CD1c-positive myeloid dendritic cell (primary cell): Measurements from ENCODE around the gene NKAIN4.
A peak's percentile ranks its signal among the peaks of the same experiment; 100 is the strongest.
"Not testable (repeated sequence)": the region's sequence is repeated elsewhere in the genome, so short reads cannot be mapped to it uniquely, and the experiment has no call there.

Experiments
- DNase-seq: peaks from one replicate; pipeline ENCODE4 v3.0.0-alpha.2; 2016; ENCODE audit errors: extremely low spot score

Gene NKAIN4

DNA sequence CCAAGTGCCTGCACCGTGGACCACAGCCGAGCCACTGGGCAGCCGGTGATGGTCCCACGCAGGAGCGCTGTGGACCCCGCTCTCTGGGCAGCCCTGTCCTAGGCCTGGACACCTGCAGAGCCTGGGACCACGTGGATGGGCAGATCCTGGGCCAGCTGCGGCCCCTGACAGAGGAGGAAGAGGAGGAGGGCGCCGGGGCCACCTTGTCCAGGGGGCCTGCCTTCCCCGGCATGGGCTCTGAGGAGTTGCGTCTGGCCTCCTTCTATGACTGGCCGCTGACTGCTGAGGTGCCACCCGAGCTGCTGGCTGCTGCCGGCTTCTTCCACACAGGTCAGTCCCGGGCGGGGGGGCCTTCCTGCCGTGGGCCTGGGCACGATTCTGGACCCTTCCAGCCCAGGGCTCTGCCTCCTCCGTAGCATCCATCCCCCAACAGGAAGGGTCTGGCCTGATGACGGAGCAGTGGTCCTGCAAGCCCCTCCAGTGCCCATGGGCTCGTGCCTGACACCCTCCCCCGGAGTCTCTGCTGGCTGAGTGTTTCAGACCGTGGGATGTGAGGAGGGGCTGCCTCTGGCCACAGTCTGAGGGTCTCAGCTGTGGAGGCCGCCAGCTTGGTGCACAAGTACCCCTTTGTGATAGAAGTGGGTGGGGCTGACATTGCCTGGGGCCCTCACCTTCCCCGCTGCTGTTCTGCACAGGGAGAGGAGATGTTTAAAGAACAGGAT lies 18.0 kb downstream of the NKAIN4 start:
- DNase-seq = no peak

- peak; percentile 7 for DNase-seq
Measured at GRCh38 chr20:63235399-63235983, 18.8 kb downstream of the NKAIN4 start, which contains the start of gene BIRC7. BIRC7 (plus strand) TSS chr20:63235905; CDS start chr20:63236097, 192 bp downstream.

- no peak for DNase-seq
Measured at GRCh38 chr20:63234693-63235398, 19.4 kb downstream of the NKAIN4 start.

DNA sequence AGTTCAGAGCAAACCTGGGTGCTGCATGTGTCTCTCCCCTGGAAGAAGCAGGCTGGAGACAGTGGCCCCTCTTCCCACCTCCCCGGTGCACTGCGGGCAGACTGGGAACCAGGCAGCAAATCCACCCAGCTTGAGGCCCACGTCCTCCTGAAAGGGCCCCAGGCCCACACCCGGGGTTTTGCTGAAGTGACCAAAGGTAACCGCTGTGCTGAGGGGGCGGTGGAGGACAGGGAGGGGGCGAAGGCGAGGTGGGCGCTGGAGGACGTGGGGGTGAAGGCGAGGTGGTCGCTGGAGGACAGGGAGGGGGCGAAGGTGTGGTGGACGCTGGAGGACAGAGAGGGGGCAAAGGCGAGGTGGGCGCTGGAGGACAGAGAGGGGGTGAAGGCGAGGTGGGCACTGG lies 20.3 kb downstream of the NKAIN4 start:
- no peak for DNase-seq

- no peak for DNase-seq
Measured at GRCh38 chr20:63233061-63233344, 21.3 kb downstream of the NKAIN4 start.

- DNase-seq = no peak
Measured at GRCh38 chr20:63232235-63233060, 21.8 kb downstream of the NKAIN4 start.

- DNase-seq = no peak
Measured at GRCh38 chr20:63230800-63231268, 23.4 kb downstream of the NKAIN4 start.

DNA sequence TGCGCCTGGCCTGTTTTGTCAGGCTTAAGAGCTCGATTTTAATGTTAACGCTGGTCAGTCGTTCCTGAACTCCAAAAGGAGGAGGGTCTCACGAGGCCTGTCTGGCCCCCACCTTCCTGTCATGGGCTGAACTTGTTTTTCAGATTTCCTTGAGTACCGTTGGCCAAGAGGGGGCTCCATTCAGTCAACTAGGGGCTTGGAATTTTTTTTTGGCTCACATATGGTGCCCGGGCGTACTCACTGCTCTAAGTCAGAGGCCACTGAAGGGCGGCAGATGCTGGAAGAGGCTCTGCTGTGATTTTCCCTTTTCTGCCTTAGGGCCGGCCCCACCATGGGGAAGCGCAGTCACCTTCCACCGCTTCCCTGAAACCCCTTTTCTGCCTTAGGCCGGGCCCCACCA lies 25.5 kb downstream of the NKAIN4 start:
- no peak for DNase-seq

DNA sequence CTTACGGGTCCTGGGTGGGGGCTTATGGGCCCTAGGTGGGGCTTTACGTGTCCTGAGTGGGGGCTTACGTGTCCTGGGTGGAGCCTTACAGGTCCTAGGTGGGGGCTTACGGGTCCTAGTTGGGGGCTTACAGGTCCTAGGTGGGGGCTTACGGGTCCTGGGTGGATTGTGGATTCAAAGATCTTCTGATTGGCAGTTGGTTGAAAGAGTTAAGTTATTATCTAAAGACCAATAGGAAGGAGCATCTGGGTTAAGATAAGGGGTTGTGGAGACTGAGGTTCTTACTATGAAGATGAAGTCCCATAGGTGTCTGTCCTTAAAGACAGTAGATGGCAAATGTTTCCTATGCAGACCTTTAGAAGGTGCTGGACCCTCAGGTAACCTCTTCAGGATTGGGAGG lies 27.0 kb downstream of the NKAIN4 start:
- DNase-seq = no peak

DNA sequence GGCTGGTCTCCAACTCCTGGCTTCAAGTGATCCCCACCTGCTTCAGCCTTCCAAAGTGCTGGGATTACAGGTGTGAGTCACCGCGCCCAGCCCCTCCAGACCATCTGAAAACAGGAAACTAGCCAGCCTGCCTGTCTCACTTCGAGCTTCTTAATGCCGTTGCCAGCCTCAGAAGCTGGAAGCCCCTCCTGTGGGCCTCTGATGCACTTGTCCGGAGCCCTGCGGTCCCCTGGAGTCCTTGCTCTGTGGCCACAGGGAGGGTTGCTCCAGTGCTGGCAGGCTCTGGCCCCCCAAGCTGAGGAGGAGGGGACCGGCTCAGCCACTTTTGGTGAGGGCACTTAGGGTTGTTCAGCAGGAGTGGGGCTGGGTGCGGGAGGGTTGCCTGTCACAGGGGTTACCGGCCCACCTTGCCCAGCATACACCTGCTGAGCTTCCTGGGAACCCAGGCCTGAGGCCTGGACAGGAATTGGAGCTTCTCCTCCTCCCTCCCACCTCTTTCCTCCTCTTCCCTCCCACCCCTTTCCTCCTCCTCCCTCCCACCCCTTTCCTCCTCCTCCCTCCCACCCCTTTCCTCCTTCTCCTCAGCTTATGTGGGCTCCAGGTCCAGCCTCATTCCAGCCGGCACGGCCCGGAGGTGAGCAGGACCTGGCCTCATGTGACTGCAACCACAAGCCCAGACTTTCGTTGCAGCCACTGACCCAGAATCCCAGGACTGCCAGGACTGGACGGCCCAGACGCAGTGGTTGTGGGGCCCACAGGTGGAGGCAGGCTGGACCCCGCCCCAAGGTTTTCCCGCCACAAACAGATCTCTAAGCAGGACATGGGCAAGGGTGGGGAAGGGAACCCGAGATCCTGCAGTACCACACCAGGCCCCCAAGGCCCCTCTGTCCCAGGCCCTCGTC lies 28.0 kb downstream of the NKAIN4 start:
- no peak for DNase-seq

DNA sequence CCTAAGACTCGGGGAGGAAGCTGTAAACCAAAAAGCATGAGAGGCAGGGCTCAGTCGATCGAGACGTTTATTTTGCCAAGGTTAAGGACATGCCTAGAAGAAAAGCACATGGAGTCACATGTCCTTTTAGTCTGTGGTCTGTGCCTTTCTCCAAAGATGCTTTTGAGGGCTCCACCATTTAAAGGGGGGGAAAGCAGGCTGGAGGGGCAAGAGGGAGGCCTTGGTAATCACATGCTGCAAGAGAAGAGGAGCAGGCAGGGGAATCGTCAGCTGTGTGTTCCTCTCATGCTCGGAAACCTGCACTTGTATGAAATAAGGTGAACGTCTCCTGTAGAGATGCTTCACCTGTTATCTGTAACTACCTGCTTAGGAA lies 29.2 kb downstream of the NKAIN4 start:
- DNase-seq = no peak

GRCh38 chr20:63224412-63225081 lies 29.7 kb downstream of the NKAIN4 start:
- peak; percentile 3 for DNase-seq

- no peak for DNase-seq
Measured at GRCh38 chr20:63223826-63224207, 30.4 kb downstream of the NKAIN4 start.

DNA sequence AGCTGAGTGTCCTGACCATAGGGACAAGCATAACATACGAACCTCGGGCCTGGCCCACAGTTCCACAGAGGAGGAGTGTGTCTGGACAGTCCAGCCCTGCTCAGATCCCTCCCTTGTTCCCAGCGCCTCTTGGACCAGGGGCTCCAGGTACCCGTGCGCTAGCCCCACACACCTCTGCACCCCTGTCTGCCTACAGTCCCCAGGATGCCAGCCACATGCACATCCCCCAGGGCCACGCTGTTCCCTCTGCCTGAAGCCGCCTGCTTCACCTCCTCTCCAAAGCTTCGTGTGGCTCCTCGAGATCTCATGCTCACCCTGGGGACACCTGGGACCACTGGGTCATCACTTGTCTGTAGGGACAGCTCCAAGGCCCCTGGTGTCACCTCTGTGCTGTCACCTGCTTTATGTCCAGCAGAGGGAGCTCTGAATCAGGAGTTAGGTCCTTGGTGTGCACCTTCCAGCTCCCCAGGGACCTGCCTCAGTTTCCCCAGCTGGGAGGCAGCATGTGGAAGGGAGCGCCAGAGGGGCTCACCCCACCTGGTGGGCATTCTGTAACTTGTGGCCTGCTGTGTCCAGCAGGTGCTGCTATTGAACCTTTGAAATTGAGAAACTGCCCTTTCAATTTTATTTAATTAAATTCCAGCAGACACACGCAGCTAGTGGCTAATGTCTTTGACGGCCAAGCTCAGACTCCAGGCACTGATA lies 31.0 kb downstream of the NKAIN4 start:
- peak; percentile 47 for DNase-seq

- no peak for DNase-seq
Measured at GRCh38 chr20:63222541-63222940, 31.7 kb downstream of the NKAIN4 start.

- DNase-seq = not testable (repeated sequence)
Measured at GRCh38 chr20:63221400-63222053, 32.7 kb downstream of the NKAIN4 start.

DNA sequence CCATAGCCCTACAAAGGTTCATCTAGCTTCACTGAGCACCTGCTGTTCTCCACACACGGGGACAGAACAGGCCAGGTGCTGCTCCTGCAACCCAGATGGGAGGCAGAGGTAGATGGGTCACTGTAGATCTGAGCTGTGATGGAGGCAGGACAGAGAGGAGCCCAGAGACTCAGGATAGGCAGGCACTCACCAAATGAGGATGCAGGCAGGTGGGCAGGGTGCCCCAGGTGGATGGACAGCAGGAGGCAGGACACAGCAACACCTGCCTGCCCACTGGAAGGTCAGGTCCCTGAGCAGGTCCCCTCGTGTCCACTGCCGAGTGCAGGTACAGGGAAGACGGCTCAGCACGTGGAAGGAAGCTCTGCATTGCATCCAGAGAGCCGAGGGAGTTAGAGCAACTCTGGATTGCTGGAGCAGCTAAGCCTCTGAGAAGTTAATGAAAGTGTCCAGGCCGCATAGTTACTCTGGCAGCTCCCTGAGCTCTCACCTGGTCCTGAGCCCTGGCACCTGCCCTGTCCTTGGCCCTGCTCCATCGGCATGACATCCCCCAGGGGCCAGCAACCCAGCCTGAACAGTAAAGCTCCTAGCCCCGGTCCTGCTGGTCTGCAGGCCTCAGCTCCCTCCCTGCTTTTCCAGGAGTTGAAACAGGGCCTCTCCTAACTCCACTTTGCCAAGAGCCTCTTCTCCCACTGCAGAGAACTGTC lies 33.4 kb downstream of the NKAIN4 start:
- no peak for DNase-seq

GRCh38 chr20:63219866-63220521 lies 34.3 kb downstream of the NKAIN4 start:
- no peak for DNase-seq
